ENCODE results near the gene SORT1.
"Not testable (repeated sequence)": the region's sequence is repeated elsewhere in the genome, so short reads cannot be mapped to it uniquely, and the experiment has no call there.

The SORT1 gene

DNA sequence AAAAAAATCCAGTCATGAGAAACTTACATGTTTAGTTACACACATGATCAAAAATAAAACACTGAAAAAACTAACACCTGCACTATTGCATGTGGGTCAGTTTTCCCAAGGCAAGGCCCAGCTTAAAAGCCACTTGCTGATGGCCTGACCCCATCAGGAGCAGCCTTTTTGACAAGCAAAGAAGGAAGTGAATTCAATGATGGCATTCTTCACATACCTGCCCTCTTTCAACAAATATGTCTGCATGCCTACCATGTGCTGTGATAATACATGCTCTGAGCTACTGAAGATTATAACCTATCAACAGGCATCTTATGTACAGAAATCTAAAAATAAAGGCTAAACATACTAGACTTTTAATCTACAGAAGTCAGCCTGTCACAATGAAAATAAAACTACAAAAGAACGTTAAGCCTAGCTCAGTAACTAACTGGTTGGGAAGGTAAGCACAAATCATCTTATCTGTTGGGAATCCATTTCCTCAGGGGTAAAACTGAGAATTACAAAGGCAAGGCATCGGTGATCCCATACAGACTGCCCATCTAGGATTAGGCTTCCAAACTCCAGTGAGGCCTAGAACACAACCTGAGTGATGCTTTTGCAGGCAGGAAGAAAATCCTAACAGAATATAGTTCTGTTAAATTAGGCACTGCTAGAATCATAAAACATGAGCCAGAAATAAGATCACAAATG lies 14.5 kb downstream of the SORT1 start:
- H3K27me3 ChIP-seq (replicated peaks; ENCODE audit: control insufficient read depth, insufficient read depth, low read length, poor library complexity, severe bottlenecking), result no peaks in the 10 kb centered on the region
- no peak overlapping the region for H3K4me3 ChIP-seq (ENCODE audit: insufficient read depth, low read depth, low read length, poor library complexity, severe bottlenecking)
- no peaks in the 10 kb centered on the region for H3K36me3 ChIP-seq (ENCODE audit: control insufficient read depth, insufficient read depth, low read length)
- no peak overlapping the region for H3K27ac ChIP-seq (ENCODE audit: insufficient read depth, low read length, poor library complexity, severe bottlenecking)
- H3K9me3 ChIP-seq (ENCODE audit: control insufficient read depth, low read length), result no peaks in the 10 kb centered on the region
- no peaks in the 10 kb centered on the region for H3K4me1 ChIP-seq (ENCODE audit: control insufficient read depth, insufficient read depth, low read length, poor library complexity, severe bottlenecking)
- DNase-seq, result no peak

DNA sequence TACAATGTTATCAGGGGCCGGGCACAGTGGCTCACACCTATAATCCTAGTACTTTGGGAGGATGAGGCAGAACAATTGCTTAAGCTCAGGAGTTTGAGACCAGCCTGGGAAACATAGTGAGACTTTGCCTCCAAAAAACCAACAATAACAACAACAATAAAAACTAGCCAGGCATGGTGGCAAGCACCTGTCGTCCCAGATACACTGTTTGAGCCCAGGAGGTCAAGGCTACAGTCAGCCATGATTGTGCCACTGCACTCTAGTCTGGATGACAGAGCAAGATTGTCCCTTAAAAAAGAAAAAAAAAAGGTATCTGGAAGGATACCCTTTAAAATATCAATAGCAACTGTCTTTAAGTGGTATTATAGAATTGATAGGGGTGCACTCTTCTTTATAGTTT lies 16.1 kb downstream of the SORT1 start:
- Histone ChIP-seq H3K27ac (ENCODE audit: insufficient read depth, low read length, poor library complexity, severe bottlenecking) (no peak overlapping the region), H3K36me3 (ENCODE audit: control insufficient read depth, insufficient read depth, low read length) (no peaks in the 10 kb centered on the region), H3K9me3 (ENCODE audit: control insufficient read depth, low read length) (no peaks in the 10 kb centered on the region), H3K27me3 (replicated peaks; ENCODE audit: control insufficient read depth, insufficient read depth, low read length, poor library complexity, severe bottlenecking) (no peaks in the 10 kb centered on the region), H3K4me1 (ENCODE audit: control insufficient read depth, insufficient read depth, low read length, poor library complexity, severe bottlenecking) (no peaks in the 10 kb centered on the region), H3K4me3 (ENCODE audit: insufficient read depth, low read depth, low read length, poor library complexity, severe bottlenecking) (no peak overlapping the region)
- DNase-seq, result no peak

DNA sequence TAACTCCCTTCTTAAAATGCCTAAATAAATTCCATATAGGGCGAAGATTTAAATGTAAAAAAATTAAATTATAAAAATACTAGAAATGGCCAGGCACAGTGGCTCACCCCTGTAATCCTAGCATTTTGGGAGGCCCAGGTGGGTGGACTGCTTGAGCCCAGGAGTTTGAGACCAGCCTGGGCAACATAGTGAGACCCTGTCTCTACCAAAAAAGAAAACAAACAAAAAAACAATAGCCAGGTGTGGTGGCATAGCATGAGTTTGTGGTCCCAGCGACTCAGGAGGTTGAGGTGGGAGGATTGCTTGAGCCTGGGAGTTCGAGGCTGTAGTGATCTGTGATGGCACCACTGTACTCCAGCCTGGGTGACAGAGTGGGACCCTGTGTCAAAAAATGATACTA lies 17.8 kb downstream of the SORT1 start:
- no peak for DNase-seq
- H3K27me3 ChIP-seq (replicated peaks; ENCODE audit: control insufficient read depth, insufficient read depth, low read length, poor library complexity, severe bottlenecking), result no peaks in the 10 kb centered on the region
- no peaks in the 10 kb centered on the region for H3K4me1 ChIP-seq (ENCODE audit: control insufficient read depth, insufficient read depth, low read length, poor library complexity, severe bottlenecking)
- H3K27ac ChIP-seq (ENCODE audit: insufficient read depth, low read length, poor library complexity, severe bottlenecking), result no peak overlapping the region
- no peaks in the 10 kb centered on the region for H3K9me3 ChIP-seq (ENCODE audit: control insufficient read depth, low read length)
- H3K4me3 ChIP-seq (ENCODE audit: insufficient read depth, low read depth, low read length, poor library complexity, severe bottlenecking), result no peak overlapping the region
- no peaks in the 10 kb centered on the region for H3K36me3 ChIP-seq (ENCODE audit: control insufficient read depth, insufficient read depth, low read length)

DNA sequence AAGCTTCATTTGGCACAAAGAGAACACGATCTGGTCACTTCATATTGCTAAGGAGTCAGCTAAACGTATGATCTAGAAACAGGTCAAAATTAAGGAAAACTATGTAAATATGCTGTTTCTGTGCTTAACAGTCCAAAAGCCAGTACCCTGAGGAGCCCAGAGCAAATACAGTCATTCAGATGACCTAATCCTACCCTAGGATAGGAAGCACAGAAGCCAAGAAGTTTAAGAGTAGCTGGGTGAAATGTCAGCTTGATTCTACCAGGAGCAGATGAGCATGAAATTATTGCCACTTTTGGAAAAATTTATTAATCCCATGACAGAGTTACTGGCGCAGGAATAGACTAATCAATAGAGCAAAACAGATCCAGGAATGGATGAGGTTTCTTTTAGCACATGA lies 18.3 kb downstream of the SORT1 start:
- no peaks in the 10 kb centered on the region for H3K4me1 ChIP-seq (ENCODE audit: control insufficient read depth, insufficient read depth, low read length, poor library complexity, severe bottlenecking)
- no peak overlapping the region for H3K27ac ChIP-seq (ENCODE audit: insufficient read depth, low read length, poor library complexity, severe bottlenecking)
- H3K4me3 ChIP-seq (ENCODE audit: insufficient read depth, low read depth, low read length, poor library complexity, severe bottlenecking), result no peak overlapping the region
- H3K9me3 ChIP-seq (ENCODE audit: control insufficient read depth, low read length), result no peaks in the 10 kb centered on the region
- no peaks in the 10 kb centered on the region for H3K27me3 ChIP-seq (replicated peaks; ENCODE audit: control insufficient read depth, insufficient read depth, low read length, poor library complexity, severe bottlenecking)
- no peak for DNase-seq
- no peaks in the 10 kb centered on the region for H3K36me3 ChIP-seq (ENCODE audit: control insufficient read depth, insufficient read depth, low read length)

DNA sequence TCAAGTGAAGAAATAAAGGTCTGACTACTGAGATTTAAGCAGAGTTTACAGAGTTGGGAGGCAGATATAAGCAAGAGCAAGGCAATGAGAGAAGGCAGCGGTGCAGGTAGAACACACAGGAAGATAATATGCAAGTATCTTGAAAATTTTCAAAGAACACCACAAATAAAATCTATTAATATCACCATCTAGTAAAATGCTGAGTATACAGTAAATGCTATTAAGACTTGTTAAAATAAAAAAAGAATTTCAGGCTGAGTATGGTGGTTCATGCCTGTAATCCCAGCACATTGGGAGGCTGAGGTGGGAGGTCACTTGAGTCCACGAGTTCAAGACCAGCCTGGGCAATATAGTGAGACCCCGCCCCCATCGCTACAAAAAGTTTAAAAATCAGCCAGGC lies 20.0 kb downstream of the SORT1 start:
- no peaks in the 10 kb centered on the region for H3K4me1 ChIP-seq (ENCODE audit: control insufficient read depth, insufficient read depth, low read length, poor library complexity, severe bottlenecking)
- DNase-seq, result no peak
- H3K27ac ChIP-seq (ENCODE audit: insufficient read depth, low read length, poor library complexity, severe bottlenecking), result no peak overlapping the region
- no peak overlapping the region for H3K4me3 ChIP-seq (ENCODE audit: insufficient read depth, low read depth, low read length, poor library complexity, severe bottlenecking)
- no peaks in the 10 kb centered on the region for H3K27me3 ChIP-seq (replicated peaks; ENCODE audit: control insufficient read depth, insufficient read depth, low read length, poor library complexity, severe bottlenecking)
- H3K9me3 ChIP-seq (ENCODE audit: control insufficient read depth, low read length), result no peaks in the 10 kb centered on the region
- no peaks in the 10 kb centered on the region for H3K36me3 ChIP-seq (ENCODE audit: control insufficient read depth, insufficient read depth, low read length)

DNA sequence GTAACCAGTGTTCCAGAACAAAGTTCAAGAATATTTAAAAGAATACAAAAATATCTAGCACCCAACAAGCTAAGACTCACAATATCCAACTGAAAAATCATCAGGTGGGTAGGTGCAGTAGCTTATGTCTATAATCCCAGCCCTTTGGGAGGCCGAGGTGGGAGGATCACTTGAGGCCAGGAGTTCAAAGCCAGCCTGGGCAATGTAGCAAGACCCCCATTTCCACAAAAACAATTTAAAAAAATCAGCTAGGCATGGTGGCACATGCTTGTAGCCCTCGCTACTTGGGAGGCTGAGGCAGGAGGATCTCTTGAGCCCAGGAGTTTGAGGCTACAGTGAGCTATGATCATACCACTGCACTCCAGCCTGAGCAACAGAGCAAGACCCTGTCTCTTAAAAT lies 24.0 kb downstream of the SORT1 start:
- not testable (repeated sequence) for H3K27me3 ChIP-seq (replicated peaks; ENCODE audit: control insufficient read depth, insufficient read depth, low read length, poor library complexity, severe bottlenecking); H3K9me3 ChIP-seq (ENCODE audit: control insufficient read depth, low read length); H3K36me3 ChIP-seq (ENCODE audit: control insufficient read depth, insufficient read depth, low read length); DNase-seq; H3K4me1 ChIP-seq (ENCODE audit: control insufficient read depth, insufficient read depth, low read length, poor library complexity, severe bottlenecking); H3K27ac ChIP-seq (ENCODE audit: insufficient read depth, low read length, poor library complexity, severe bottlenecking); H3K4me3 ChIP-seq (ENCODE audit: insufficient read depth, low read depth, low read length, poor library complexity, severe bottlenecking)

DNA sequence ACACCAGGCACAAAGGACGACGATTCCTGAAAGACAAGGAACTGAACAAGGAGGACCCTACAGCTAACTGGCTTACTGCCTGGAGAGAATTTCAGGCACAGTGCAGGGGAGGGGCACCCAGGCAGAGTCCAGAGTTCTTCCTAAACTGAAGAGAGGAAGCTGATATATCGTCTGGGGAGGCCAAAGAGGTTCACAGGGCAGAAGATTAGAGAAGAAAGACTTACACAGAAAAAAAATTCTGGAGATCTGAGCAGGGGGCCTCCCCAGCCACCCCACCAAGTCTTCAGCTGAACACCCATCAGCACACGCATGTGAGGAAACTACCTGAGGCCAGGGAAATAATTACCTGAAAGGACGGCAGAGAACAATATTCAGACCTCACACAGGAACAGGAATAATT lies 24.6 kb downstream of the SORT1 start:
- Histone ChIP-seq H3K27ac (ENCODE audit: insufficient read depth, low read length, poor library complexity, severe bottlenecking) (no peak overlapping the region), H3K27me3 (replicated peaks; ENCODE audit: control insufficient read depth, insufficient read depth, low read length, poor library complexity, severe bottlenecking) (no peaks in the 10 kb centered on the region), H3K4me1 (ENCODE audit: control insufficient read depth, insufficient read depth, low read length, poor library complexity, severe bottlenecking) (no peaks in the 10 kb centered on the region), H3K36me3 (ENCODE audit: control insufficient read depth, insufficient read depth, low read length) (no peaks in the 10 kb centered on the region), H3K4me3 (ENCODE audit: insufficient read depth, low read depth, low read length, poor library complexity, severe bottlenecking) (no peak overlapping the region), H3K9me3 (ENCODE audit: control insufficient read depth, low read length) (no peaks in the 10 kb centered on the region)
- DNase-seq, result no peak

DNA sequence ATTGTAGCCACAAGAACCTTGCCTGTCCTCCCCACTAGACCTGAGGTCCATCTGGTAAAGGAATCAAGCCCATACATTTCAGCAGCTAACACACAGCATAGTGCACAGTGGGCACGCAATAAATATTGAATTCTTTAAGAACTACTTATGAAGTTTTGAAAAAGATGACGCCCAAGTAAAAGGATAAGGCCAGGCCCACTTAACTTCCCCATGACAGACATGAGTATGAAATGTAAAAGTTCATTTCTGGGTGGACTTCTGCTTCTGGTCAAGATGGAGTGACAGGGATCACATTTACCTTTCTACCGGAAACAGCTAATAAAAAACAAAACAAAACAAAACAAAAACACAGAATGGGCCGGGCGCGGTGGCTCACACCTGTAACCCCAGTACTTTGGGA lies 25.4 kb downstream of the SORT1 start:
- H3K9me3 ChIP-seq (ENCODE audit: control insufficient read depth, low read length), result no peaks in the 10 kb centered on the region
- no peak for DNase-seq
- H3K4me3 ChIP-seq (ENCODE audit: insufficient read depth, low read depth, low read length, poor library complexity, severe bottlenecking), result no peak overlapping the region
- no peaks in the 10 kb centered on the region for H3K27me3 ChIP-seq (replicated peaks; ENCODE audit: control insufficient read depth, insufficient read depth, low read length, poor library complexity, severe bottlenecking)
- no peaks in the 10 kb centered on the region for H3K36me3 ChIP-seq (ENCODE audit: control insufficient read depth, insufficient read depth, low read length)
- H3K4me1 ChIP-seq (ENCODE audit: control insufficient read depth, insufficient read depth, low read length, poor library complexity, severe bottlenecking), result no peaks in the 10 kb centered on the region
- no peak overlapping the region for H3K27ac ChIP-seq (ENCODE audit: insufficient read depth, low read length, poor library complexity, severe bottlenecking)

DNA sequence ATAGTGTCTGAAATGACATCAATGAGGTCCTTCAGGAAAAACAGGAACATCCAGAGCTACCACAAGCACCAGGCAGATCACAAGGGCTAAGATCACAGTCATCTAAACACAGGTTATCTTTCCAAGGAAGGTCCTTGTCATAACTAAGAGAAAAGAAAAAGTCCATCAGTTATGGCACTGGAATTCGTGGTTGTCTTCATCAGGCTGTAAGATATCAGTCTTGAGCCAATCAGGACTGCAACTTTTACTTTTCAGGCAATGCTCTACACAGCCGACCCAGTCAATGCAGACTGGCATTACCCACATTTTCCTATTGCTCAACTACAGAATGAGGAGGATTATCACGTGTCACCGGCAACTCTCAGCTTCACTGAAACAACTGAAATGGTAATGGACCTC lies 26.4 kb downstream of the SORT1 start:
- Histone ChIP-seq H3K4me3 (ENCODE audit: insufficient read depth, low read depth, low read length, poor library complexity, severe bottlenecking) (no peak overlapping the region), H3K27ac (ENCODE audit: insufficient read depth, low read length, poor library complexity, severe bottlenecking) (no peak overlapping the region), H3K4me1 (ENCODE audit: control insufficient read depth, insufficient read depth, low read length, poor library complexity, severe bottlenecking) (no peaks in the 10 kb centered on the region), H3K27me3 (replicated peaks; ENCODE audit: control insufficient read depth, insufficient read depth, low read length, poor library complexity, severe bottlenecking) (no peaks in the 10 kb centered on the region), H3K36me3 (ENCODE audit: control insufficient read depth, insufficient read depth, low read length) (no peaks in the 10 kb centered on the region), H3K9me3 (ENCODE audit: control insufficient read depth, low read length) (no peaks in the 10 kb centered on the region)
- DNase-seq, result no peak

DNA sequence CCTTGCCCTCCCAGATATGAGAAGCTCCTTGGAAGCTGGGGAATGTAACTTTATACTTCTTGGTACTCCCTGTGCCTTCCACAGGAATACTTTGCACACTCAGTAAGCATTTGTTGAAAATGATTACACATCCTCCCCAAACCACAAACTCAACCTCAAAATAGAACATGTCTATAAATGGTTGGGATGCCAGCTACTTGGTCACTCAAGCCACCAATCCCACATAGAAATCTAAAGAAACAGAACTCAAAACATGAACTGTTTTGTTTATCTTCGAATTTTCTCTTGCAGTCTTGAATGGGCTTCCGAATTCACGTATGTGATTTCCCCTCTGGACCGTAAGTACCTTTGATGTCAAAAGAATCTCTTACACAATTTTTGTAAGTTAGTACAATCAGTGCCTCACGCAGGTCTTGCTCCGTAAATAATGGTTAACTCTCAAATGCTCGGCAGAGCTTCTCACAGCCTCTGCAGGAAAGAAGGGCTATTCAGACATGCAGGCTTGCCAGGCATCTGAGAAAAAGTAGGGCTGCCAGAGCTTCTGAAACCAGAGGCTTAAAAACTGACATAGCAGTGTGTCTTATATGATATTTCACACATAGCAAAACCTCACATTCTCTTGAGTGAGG lies 26.9 kb downstream of the SORT1 start:
- Histone ChIP-seq H3K4me1 (ENCODE audit: control insufficient read depth, insufficient read depth, low read length, poor library complexity, severe bottlenecking) (no peaks in the 10 kb centered on the region), H3K27ac (ENCODE audit: insufficient read depth, low read length, poor library complexity, severe bottlenecking) (no peak overlapping the region), H3K27me3 (replicated peaks; ENCODE audit: control insufficient read depth, insufficient read depth, low read length, poor library complexity, severe bottlenecking) (no peaks in the 10 kb centered on the region)

More for the DNA sequence above, 26.9 kb downstream of the SORT1 start:
- Histone ChIP-seq H3K36me3 (ENCODE audit: control insufficient read depth, insufficient read depth, low read length) (no peaks in the 10 kb centered on the region), H3K4me3 (ENCODE audit: insufficient read depth, low read depth, low read length, poor library complexity, severe bottlenecking) (no peak overlapping the region), H3K9me3 (ENCODE audit: control insufficient read depth, low read length) (no peaks in the 10 kb centered on the region)
- DNase-seq, result no peak
